GM18870 (cell line): ENCODE measurements around the gene TTC6.
"Not testable (repeated sequence)": the region's sequence is repeated elsewhere in the genome, so short reads cannot be mapped to it uniquely, and the experiment has no call there.

ENCODE experiments used
- ATAC-seq: cut with Tn5 transposase; IDR thresholded peaks from one replicate; pipeline ENCODE4 v1.9.1; 2021; ENCODE audit warnings: moderate library complexity; ENCODE audit not compliant: unreplicated experiment

TTC6 gene, protein sequence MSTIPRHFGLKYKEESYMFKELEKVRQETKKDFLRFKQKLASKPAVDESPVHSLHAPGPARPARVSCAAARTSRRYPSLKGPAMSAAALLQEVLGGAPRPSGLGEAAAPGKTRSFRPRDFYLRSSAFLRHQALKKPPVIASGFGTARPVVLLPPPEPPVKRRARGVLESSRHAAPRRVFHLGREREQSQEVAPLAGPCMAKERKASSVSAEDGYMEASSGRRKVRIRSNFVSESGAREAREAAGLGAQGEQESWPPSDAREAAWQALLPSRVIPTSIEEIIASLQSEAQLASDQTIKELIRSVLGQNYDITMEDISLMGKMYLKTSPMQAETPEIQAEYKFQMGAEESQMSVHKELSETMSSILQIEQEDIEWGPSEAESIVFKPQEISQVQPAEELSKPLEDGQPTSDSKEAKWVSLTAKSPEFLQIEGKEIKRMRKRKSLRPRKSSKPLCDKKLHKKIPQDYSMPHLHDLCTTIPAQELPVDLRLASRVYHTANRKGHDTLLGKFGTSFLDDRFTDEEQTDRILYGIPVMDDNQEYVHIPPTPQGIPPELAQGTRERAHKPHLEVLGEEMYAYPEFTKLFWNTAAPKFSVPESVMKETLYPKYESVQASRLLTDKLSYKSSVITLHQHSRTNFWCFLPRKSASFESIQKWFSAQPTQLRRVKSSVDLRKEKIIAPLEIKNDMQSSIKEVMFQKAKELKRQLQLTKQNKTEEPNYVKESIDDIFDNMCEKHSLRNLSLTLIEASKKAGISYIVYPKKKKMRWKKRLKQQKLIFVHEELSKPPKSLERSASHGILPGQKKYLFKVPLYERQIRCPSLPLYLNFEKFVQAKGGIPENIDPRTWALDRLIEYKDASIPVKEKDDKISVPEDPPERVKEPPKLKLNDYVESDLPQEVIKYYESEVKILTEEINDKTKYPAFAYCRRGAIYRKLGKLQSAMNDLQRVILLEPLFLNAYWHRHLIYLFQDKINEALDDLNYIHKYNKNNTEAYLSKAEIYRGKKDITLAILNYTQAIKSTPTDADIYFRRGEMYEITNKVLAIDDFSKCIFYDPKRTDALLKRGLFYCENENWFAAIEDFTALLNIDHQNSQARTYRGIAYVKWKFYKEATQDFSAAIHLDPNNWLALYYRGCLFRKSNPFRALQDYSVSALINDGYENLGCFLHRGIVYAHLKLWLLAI (N-terminal part only)

DNA sequence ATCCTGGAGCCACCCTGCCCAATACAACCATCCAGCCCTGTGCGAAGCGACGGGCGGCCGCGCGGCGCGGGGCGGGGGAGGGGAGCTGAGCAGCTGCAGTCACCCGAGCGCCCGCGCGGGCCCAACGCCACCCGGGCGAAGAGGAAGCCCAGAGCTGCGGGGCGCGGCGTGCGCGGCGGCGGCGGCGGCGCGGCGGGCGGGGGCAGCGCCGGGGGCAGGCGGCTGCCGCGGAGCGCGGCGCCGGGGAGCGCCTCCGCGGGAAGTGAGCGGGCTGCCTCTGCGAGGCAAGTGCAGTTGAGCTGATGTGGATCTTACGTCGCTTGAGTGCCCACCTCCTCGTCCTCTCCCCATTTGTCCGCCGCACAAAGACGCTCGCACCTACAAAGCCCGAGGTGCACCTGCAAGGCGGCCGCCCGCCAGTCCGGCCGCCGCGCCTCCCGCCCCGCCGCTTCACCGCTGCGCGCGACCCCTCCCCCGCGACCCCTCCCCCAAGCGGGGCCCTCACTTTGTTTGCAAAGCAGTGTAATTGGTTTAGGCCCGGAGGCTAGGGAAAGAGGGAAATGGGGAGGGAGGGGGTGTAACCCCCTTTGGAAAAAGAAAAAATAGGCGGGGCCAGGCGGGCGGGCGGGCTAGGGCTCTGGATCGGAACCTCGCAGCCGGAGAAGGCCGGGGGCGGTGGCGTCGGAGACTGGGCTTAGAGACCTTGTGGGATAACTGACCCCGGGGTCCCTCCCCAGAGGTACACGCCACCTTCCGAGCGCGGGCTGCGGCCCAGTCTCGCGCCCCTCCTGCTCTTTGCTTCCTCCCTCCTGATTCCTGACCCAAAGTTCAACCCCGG, at the start of gene TTC6, which contains the start of gene FOXA1:
Gene TTC6 (plus strand): TSS at position 659 of the 838 bp plus-strand sequence. CDS start 26,436 bp downstream, outside the sequence.
Gene FOXA1 (minus strand): TSS at position 279 of the 838 bp plus-strand sequence. CDS start 277 bp downstream, at position 2.
- no peak for ATAC-seq

DNA sequence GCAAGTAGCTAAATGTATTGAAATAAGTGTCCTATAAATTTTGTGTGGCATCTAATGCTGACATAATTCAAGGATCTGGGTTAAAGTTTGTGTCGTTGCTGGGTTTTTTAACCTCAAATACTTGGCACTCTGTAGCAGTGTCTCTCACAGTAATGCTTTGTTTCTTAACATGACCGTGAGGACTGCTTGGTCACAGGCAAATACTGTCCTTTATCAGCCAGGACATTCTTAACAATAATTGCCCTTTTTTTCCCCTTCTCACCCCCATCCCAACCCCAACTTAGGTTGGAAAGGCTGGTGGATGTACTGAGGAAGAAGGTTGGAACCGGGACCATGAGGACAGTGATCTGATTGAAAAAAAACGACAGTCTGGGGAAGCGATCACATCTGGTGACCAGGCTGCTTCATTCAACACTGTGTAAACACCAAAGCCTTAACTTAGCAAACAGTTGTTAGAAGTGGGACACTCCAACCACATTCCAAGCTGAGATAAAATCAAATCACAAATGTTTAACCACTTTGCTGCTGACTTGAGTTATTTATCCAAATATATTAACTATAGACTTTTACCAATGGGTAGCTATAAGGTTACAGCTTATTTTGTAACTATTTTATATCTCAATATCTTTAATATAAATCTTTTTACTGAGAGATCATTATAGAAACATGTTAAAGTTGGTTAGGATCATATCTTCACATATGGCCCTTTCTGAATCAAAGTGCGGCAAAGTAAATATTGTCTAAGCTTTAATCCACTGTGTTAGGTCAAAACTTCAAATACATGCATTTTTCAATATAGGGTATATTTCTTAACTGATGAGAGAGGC, 48.6 kb upstream of the TTC6 start:
- no peak for ATAC-seq

DNA sequence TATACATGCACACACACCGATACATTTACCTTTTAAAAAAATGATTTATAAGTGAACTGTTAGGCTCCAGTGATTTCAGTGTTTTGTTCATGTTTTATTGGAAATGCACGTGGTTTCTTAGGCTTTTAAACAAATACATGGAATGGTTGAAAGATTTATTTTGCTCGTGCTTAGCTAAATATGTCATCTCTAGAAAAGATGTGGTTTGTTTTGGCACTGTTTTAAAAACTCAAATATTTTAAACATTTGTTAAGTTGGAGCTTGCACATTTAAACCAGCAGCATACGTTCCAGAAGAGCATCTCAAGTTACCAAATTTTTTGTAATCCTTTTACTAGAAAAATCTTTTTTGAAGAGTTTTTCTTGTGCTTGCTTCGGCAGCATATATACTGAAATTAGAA, 44.9 kb upstream of the TTC6 start:
- ATAC-seq, result no peak

- no peak for ATAC-seq
These were observed 44.3 kb upstream of the TTC6 start for GRCh38 chr14:37551119-37551518.

DNA sequence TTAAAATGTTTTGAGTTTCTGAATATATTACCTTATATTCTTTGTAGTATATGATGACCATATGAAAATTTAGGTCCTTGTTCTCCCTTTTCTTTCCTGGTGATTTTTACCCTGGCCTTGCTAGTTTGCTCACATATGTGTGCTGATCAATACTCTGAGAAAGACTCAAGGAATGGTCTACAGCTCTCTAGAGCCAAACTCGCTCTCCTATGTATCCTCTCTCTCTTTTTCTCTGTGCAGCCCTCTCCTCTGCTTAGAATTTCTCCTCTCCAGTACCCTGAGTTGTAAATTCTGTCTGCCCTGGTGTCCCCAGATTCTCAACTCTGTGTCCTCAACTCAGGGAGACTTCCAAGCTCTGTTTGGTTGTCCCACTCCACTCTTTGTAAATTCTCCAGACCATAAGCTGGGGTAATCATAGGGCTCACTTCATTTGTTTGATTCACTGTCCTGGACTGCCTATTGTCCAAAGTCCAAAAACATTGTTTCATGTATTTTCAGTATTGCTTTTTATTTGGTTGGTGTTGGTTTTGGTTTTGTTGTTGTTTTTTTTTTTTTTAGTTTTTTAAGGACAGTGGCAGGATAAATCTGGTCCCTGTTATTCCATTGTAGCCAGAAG, 41.4 kb upstream of the TTC6 start:
- ATAC-seq, result no peak

DNA sequence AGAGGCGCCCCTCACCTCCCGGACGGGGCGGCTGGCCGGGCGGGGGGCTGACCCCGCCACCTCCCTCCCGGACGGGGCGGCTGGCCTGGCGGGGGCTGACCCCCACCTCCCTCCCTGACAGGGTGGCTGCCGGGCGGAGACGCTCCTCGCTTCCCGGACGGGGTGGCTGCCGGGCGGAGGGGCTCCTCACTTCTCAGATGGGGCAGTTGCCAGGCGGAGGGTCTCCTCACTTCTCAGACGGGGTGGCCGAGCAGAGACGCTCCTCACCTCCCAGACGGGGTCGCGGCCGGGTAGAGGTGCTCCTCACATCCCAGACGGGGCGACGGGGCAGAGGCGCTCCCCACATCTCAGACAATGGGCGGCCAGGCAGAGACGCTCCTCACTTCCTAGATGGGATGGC, 39.8 kb upstream of the TTC6 start:
- not testable (repeated sequence) for ATAC-seq

DNA sequence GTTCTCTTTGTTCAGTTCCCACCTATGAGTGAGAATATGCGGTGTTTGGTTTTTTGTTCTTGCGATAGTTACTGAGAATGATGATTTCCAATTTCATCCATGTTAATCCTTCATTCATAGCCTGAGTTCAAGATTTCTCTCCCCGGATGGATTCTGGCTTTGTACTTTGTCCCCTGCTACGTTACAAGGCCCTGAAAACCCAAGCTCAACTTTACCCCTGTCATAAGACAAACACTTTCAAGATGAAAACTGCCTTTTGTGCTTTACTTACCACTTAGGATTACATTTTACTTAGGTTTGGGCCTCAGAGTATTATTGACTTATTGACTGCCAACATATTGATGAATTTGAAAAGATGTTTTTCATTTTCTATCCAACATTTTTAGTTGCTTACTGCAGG, 36.7 kb upstream of the TTC6 start:
- ATAC-seq, result no peak

DNA sequence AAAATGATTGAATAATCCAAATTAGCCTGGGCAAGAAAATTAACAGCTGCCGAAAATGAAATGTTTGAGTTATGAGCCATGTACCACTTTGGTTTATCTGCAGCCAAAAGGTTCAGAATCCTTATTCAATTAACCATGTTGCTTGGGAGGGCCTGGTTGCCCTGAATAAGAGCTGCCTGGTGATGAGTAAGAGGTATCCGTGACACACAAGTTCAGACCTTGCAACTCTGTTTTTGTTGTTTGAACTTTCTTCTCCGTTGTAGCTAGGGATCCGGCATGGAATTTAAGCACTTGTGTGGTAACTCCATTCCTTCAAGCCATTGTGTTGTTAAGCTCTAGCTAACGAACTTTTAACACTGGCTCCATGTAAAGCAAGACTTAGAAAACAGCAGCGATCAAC, 36.0 kb upstream of the TTC6 start:
- no peak for ATAC-seq

DNA sequence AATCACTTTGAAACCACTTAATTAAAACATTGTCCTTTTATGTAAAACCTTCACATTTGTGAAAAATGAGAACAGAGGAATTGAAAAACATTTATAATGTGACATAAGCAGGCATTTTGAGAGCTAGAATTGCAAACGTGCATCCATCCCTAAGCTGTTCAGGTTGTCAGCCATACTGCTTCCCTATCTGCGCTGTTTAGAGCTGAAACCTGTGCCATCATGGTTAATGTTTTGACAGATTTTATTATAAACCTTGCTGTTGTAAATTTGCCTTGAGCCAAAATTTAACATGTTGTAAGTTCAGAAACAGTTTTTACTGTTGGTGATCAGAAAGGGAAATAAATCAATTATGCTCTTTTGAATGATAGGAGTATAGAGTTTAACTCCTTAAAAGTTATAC, 32.2 kb upstream of the TTC6 start:
- ATAC-seq, result no peak

DNA sequence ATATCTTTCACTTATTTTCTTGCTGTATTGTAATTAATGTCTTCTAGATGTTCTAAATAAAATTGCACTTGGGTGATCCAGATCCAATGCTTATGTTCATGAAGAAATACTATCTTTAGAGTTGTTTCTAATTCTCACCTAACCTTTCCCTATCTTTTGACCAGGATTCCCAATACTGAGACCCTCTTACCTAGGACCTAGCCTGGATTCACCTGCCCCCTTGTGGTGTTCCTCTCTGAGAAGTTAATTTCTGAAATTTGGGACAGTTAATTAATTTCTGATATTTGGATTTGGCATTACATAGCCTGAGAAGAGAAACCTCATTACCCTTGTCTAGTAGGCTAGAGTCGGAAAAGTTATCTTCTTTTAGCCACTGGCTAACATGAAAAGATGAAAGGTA, 29.9 kb upstream of the TTC6 start:
- no peak for ATAC-seq

GRCh38 chr14:37566811-37567371, 28.5 kb upstream of the TTC6 start:
- no peak for ATAC-seq

DNA sequence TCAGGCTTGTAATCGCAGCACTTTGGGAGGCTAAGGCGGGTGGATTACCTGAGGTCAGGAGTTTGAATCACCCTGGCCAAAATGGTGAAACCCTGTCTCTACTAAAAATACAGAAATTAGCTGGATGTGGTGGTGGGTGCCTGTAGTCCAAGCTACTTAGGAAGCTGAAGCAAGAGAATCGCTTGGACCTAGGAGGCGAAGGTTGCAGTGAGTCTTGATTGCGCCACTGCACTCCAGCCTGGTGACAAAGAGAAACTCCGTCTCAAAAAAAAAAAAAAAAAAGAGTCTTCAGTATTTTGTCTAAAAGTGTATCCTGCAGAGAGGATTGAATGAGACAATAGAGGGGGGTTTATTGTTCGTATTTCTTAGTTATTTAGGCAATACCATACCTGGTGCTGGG, 25.7 kb upstream of the TTC6 start:
- no peak for ATAC-seq

DNA sequence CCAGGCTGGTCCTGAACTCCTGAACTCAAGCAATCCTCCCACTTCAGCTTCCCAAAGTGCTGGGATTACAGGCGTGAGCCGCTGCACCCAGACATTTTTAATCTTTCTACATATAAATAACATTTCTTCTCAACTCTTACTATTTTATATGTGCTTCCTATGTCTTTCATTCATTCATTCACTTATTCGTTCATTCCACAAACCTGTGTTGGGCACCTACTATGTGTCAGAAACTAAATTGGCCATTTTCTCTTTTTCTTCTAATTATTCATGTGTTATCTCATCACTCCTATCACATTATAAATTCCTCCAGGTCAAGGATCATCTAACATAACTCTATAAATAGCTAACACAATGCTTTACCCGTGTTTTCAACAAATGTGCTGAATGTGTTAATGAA, 24.0 kb upstream of the TTC6 start:
- ATAC-seq, result no peak

GRCh38 chr14:37573356-37573755, 22.1 kb upstream of the TTC6 start:
- ATAC-seq, result no peak

DNA sequence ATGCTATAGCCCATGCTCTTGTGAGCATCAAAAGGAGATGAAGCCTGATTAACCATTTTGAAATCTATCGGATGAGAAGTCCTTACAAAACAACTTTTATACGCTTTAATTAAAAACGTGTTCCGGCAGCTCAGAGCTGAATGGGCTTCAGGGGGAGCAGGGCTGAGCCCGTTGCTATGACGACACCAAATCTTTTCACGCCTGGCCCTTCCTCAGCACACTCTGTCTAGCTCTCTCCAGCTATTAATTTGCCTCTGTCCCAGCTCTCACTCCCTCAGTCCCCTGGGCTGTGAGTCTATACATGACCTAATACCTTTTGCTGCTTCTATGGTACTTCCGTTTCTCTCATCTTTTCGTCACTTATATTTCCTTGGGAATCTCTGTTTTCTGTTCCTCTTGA, 16.2 kb upstream of the TTC6 start:
- ATAC-seq, result no peak

DNA sequence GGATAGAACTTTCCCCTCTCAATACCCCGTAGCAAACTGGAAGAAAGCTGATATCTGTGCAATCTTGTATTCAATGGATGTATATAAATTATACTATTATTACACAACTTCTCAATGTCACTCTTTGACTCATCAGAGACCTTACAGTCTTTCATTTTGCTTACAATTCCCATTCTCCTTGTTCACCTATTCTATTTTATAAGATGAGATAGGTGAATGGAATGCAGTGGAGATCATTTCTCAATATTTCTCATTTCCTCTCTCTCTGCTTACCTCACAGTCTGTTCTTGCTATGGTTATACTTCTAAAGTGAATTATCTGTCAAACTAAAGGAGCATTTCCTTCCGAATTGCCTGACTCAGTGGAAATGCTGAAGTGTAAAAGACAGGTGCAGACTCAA, 15.3 kb upstream of the TTC6 start:
- no peak for ATAC-seq

DNA sequence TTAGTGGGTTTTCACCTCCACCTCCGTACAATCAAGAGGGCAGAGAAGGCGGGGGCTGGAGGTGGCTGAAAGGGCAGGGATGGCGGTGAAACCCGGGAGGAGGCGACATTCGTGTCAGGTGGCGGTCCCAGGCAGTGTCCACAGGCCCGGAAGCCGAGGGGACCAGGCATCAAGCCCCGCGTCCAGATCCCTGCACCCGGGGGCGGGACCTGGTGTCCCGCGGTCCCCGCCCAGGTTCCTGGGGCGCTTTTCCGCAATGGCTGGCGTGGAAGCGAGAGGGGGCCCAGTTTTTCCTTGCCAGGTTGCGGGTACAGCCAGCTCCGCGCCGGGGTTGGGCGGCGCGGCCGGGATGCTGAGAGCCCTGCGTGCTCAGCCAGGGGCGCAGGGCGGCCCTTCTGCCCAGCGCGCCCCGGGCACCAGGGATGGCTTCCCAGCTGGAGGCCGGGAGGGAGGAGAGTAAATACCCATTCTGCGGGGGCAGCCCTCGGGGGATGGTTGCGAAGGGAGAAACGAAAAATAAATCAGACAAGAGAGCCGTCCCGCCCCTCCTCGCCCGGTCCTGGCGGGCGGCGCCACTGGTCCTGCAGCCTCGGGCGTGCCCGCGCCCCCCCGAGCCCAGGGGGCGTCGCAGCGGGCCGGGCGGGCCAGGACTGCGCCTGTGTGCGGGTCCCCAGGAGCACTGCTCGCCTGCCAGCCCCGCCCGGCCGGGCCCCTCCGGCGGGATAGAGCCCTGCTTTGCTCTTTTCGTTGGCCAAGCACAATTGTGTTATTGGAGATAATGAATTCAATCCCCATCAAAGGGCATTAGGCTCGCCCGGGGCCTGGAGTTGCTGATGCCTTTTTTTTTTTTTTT, 11.8 kb upstream of the TTC6 start:
- ATAC-seq, result no peak
